K562 (cell line): ENCODE results near the gene PALLD. TPM values are rescaled to one million over a fixed set of nuclear protein-coding genes. Genes with fewer than 3 reads are reported as not detected.

Experiments used
- ATAC-seq: fragments of 200-7000 bp; cut with Tn5 transposase; 3 replicates; pipeline ENCODE4 v1.9.1; 2020; ENCODE audit warnings: moderate library complexity
- BruUV-seq: library from RNA; stranded (reverse); fragments of 400-500 nt; replicated peaks from 2 replicates; lab custom pipeline; 2021; lab: Mats Ljungman, UMichigan
- CTCF ChIA-PET: fragments of 300-600 bp; formaldehyde crosslinking; extraction: SDS; loops from one replicate; lab custom pipeline; 2021; ENCODE audit warnings: low intra/inter-chr PET ratio; lab: Yijun Ruan, JAX
- POLR2A ChIA-PET: fragments of 300-600, 350-650 bp; sonication (Branson Sonifier 250); formaldehyde crosslinking; extraction: SDS; loops from one replicate; lab custom pipeline; 2021; ENCODE audit warnings: antibody characterized with exemption, inconsistent platforms; lab: Yijun Ruan, JAX
- DNase-seq, 4 experiments: peaks; one replicate each; pipeline versions ENCODE4 v3.0.0 to v3.0.0-alpha.2; 2011 to 2018; ENCODE audit warnings: low spot score in 3 of 4, mixed read lengths in 3 of 4; ENCODE audit errors: extremely low read depth in 1 of 4
- FAIRE-seq: peaks from 2 replicates; lab custom pipeline; 2011; peaks lifted over from hg19 to GRCh38; lab: Jason Lieb, UNC
- H2AFZ ChIP-seq: 2 replicates; pipeline ENCODE4 v1.6.0; 2011; ENCODE audit warnings: low read depth, low read length, control low read depth, inconsistent platforms
- H3K27ac ChIP-seq: fragments of 200-600 bp; 3 replicates; pipeline ENCODE4 v1.8.0; 2011; ENCODE audit warnings: low read depth, mild to moderate bottlenecking, control low read depth, inconsistent platforms, low read length, moderate library complexity, mixed read lengths; ENCODE audit errors: extremely low read depth
- H3K27me3 ChIP-seq, 2 experiments: fragments of 300-600 bp in 1 of 2; 2 replicates in 1 of 2; 3 replicates in 1 of 2; pipeline versions ENCODE4 v1.6.0 to v1.8.0; 2011; ENCODE audit warnings: inconsistent platforms in 2 of 2, low read length in 2 of 2, mild to moderate bottlenecking in 1 of 2, mixed read lengths in 1 of 2, moderate library complexity in 1 of 2; ENCODE audit not compliant: control insufficient read depth in 2 of 2, insufficient read depth in 2 of 2
- H3K36me3 ChIP-seq: fragments of 300-600 bp; 3 replicates; pipeline ENCODE4 v1.8.0; 2011; ENCODE audit warnings: mild to moderate bottlenecking, low read length, inconsistent platforms; ENCODE audit not compliant: control insufficient read depth, insufficient read depth
- H3K4me1 ChIP-seq, 2 experiments: fragments of 200-600 bp in 1 of 2; replicated peaks in 1 of 2; 2 replicates in 1 of 2; 3 replicates in 1 of 2; pipeline versions ENCODE4 v1.5.1 to v1.8.0; 2011; ENCODE audit warnings: inconsistent platforms in 2 of 2, low read length in 2 of 2, mild to moderate bottlenecking in 1 of 2, mixed read lengths in 1 of 2, moderate library complexity in 1 of 2; ENCODE audit not compliant: control insufficient read depth in 2 of 2, insufficient read depth in 2 of 2
- H3K4me2 ChIP-seq: 2 replicates; pipeline ENCODE4 v1.6.1; 2011; ENCODE audit warnings: low read length, control low read depth, inconsistent platforms, mixed read lengths; ENCODE audit not compliant: insufficient read depth
- H3K4me3 ChIP-seq: fragments of 200-600 bp; sonication (generic), shearing (Covaris generic); 2 replicates; pipeline ENCODE4 v1.5.1; 2016; ENCODE audit warnings: control low read depth, inconsistent platforms
- H3K79me2 ChIP-seq: fragments of 200-600 bp; 3 replicates; pipeline ENCODE4 v1.8.0; 2011; ENCODE audit warnings: low read length, inconsistent platforms; ENCODE audit not compliant: control insufficient read depth, insufficient read depth
- H3K9ac ChIP-seq, 2 experiments: 2 replicates each; pipeline versions ENCODE4 v1.6.0 to v1.6.1; 2011; ENCODE audit warnings: low read depth in 2 of 2, low read length in 2 of 2, control low read depth in 1 of 2, inconsistent platforms in 1 of 2, mild to moderate bottlenecking in 1 of 2, mixed read lengths in 1 of 2; ENCODE audit not compliant: insufficient read depth in 1 of 2
- H3K9me1 ChIP-seq: one replicate; pipeline ENCODE4 v1.6.0; 2011; ENCODE audit warnings: inconsistent platforms, mild to moderate bottlenecking, low read length, moderate library complexity; ENCODE audit not compliant: control insufficient read depth, insufficient read depth
- H3K9me3 ChIP-seq: replicated peaks from 2 replicates; pipeline ENCODE4 v1.5.1; 2011; ENCODE audit warnings: low read depth, low read length, inconsistent platforms; ENCODE audit not compliant: control insufficient read depth, insufficient read depth
- H4K20me1 ChIP-seq: replicated peaks from 2 replicates; pipeline ENCODE4 v1.6.1; 2011; ENCODE audit warnings: low read length, inconsistent platforms, mixed read lengths; ENCODE audit not compliant: control insufficient read depth, insufficient read depth
- BRCA1 ChIP-seq, 2 experiments: fragments of 450-650 bp in 1 of 2; sonication (generic) in 1 of 2; formaldehyde crosslinking in 1 of 2; IDR thresholded peaks; 2 replicates each; pipeline versions ENCODE4 v1.5.0 to v1.6.1; 2017 to 2020; ENCODE audit warnings: mild to moderate bottlenecking in 1 of 2, missing genetic modification reagents in 1 of 2
- IFI16 ChIP-seq: fragments of 250-450 bp; sonication (Bioruptor Pico); IDR thresholded peaks from 2 replicates; pipeline ENCODE4 v2.1.2; 2022; ENCODE audit warnings: mild to moderate bottlenecking, inconsistent platforms
- RAD21 ChIP-seq, 2 experiments: fragments of 250-450 bp in 1 of 2; fragments of 450-650 bp in 1 of 2; sonication (Bioruptor Pico) in 1 of 2; formaldehyde crosslinking in 1 of 2; IDR thresholded peaks in 1 of 2; conservative IDR thresholded peaks in 1 of 2; 2 replicates each; pipeline versions ENCODE4 v1.4.0 to v1.8.0; 2020 to 2022; ENCODE audit warnings: mild to moderate bottlenecking in 2 of 2, moderate library complexity in 1 of 2
- RBBP5 ChIP-seq: fragments of 200-600 bp; sonication (generic); IDR thresholded peaks from 2 replicates; pipeline ENCODE4 v1.6.1; 2012; ENCODE audit warnings: borderline replicate concordance, mild to moderate bottlenecking, low read length, control low read depth, inconsistent platforms; ENCODE audit not compliant: insufficient read depth, poor library complexity, severe bottlenecking
- SMC3 ChIP-seq: conservative IDR thresholded peaks from 2 replicates; pipeline ENCODE4 v1.6.1; 2011; ENCODE audit warnings: low read depth, low read length, improper control_type of control experiment; ENCODE audit not compliant: insufficient read depth
- WGBS: fragments of 100-300 bp; shearing (Covaris generic); methylation state at CpG from one replicate; pipeline ENCODE4 v1.1.6; 2016; ENCODE audit warnings: low coverage, mixed read lengths; ENCODE audit not compliant: insufficient coverage; ENCODE audit errors: missing lambda C conversion rate; 5-methylcytosine and 5-hydroxymethylcytosine counted together
- in situ Hi-C: fragments of 300-500 bp; cut with MboI; formaldehyde crosslinking; loops from 4 replicates; pipeline ENCODE4 v1.15.0; 2018; ENCODE audit warnings: inconsistent platforms, mixed read lengths
- intact Hi-C: fragments of 100-400 bp; cut with micrococcal nuclease; formaldehyde crosslinking; loops from 2 replicates; pipeline ENCODE4 v1.14.2; 2022
- polyA plus RNA-seq, 8 experiments: library from polyadenylated mRNA; depleted of rRNA in 4 of 8; stranded (reverse) in 5 of 8; unstranded in 3 of 8; fragments of >200 nt; fragmentation: Nextera tagmentation in 2 of 8; fragmentation: Illumina TruSeq in 1 of 8; extraction: Ambion mirVana in 2 of 8; extraction: Trizol in 1 of 8; gene quantifications; 2 replicates each; pipeline versions ENCODE4 v1.2.1 to v1.2.3, GENCODE V29; 2011 to 2014; ENCODE audit warnings: inconsistent platforms in 1 of 8, missing spikeins in 1 of 8
- total RNA-seq, 7 experiments: library from RNA; depleted of rRNA in 6 of 7; stranded (reverse); fragments of >200 nt in 6 of 7; fragmentation: Illumina TruSeq in 2 of 7; extraction: Trizol in 2 of 7; gene quantifications; 2 replicates each; pipeline versions ENCODE4 v1.2.1 to v1.2.3, GENCODE V29; 2011 to 2021; ENCODE audit warnings: low replicate concordance in 1 of 7
- TF ChIP-seq, protein P1 (sequence below): fragments of 250-450 bp; sonication (Bioruptor Pico); IDR thresholded peaks from 2 replicates; pipeline ENCODE4 v1.4.0; 2020; ENCODE audit warnings: borderline replicate concordance
- TF ChIP-seq, protein P2 (sequence below), 2 experiments: fragments of 450-650 bp; formaldehyde crosslinking in 1 of 2; IDR thresholded peaks; 2 replicates each; pipeline versions ENCODE4 v1.4.0 to v1.6.1; 2014 to 2020; ENCODE audit warnings: mild to moderate bottlenecking in 2 of 2, borderline replicate concordance in 1 of 2, low read depth in 1 of 2

PALLD gene
- total and polyA plus RNA-seq, 9 of the 15 experiments (the other 6 are each of a cell fraction or from before 2014, with no cell fraction given), result 0.01 to 0.35 (median 0.06) TPM; not detected in 3

DNA sequence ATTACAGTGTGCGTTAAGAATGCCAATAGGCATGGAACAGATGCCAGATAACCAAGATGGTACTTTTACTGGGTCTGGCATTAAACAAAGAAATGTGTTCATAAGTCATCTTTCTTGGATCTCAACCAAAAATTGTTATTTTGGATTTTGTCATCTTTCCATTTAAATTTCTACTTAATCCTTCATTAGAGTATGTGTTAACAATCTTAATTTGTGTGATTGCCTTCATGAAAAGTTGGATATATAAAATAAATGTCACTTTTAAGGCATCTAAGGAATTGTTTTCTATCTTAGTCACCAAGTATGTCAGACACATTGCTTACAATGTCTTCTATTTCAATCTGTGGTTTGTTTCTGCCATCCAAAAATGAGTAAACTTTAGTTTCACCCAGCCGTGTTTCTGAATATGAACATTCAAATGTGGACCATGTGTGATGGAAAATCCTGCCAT is 87.5 kb downstream of the PALLD start (continued):
- TF ChIP-seq RAD21 (CRISPR knock-in tag; conservative IDR thresholded peaks at IDR 0.05 in 1 of 2, IDR thresholded peaks at IDR 0.05 in 1 of 2) (no peak), BRCA1 (IDR thresholded peaks at IDR 0.05) (no peak), BRCA1 (CRISPR knock-in tag; IDR thresholded peaks at IDR 0.05) (no peak), RBBP5 (no peak)
- TF ChIP-seq, protein P1, sequence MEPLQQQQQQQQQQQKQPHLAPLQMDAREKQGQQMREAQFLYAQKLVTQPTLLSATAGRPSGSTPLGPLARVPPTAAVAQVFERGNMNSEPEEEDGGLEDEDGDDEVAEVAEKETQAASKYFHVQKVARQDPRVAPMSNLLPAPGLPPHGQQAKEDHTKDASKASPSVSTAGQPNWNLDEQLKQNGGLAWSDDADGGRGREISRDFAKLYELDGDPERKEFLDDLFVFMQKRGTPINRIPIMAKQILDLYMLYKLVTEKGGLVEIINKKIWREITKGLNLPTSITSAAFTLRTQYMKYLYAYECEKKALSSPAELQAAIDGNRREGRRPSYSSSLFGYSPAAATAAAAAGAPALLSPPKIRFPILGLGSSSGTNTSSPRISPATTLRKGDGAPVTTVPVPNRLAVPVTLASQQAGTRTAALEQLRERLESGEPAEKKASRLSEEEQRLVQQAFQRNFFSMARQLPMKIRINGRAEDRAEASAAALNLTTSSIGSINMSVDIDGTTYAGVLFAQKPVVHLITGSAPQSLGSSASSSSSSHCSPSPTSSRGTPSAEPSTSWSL (CRISPR knock-in tag), result no peak

DNA sequence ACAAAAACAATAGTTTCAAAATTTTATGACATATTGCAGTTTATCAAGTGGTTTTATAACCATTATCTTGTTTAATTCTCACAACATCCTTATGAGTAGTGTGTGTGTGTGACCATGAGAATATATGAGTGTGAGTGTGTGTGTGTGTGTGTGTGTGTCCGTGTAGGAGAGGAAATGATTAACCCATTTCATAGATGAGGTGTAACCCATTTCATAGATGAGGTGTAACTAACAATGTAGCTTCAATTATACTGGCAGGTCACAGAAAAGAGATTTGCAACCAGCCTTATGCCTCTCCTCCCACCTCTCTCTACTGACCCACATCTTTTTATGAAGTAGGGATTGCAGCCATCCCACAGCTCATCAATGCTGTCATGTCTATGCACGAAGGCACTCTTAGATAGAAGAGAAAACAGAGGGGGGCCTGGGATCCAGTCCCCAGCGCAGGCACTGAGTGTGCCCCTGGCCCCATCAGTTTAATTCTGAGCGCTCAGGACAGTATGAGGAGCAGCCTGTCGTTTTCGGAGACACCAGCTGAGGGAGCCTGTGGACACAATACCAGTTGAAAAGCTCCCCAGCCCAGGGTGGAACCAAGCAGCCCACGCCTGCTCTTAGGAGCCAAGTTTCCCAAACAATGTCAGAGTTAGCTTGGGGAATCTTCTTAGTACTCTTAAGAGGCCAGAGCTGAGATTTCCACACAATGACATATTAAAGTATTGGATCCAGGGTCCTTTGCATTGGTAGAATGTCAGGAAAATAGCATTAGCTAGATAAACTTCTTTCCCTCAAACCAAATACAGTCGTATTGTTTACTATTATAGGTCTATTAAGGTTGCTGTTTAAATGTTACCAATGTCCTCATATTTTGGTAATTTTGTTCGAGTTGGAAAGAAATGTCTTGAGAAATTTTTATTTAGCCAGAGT is 88.6 kb downstream of the PALLD start:
- POLR2A ChIA-PET, result no interaction called here
- no peaks in the 10 kb centered on the region for H3K4me1 ChIP-seq
- in situ Hi-C loops (no loop called here), intact Hi-C loops (loop anchor here (5.0 kb wide), 1 partner anchor 337 kb away; no protein-coding TSS in a partner anchor)
- no peaks in the 10 kb centered on the region for H3K79me2 ChIP-seq
- WGBS, result 2% methylated on average over 9 of the region's 9 CpGs
- no peaks in the 10 kb centered on the region for H4K20me1 ChIP-seq
- no peaks in the 10 kb centered on the region; the same call in 1 of the 2 replicates for H3K9me3 ChIP-seq
- CTCF ChIA-PET, result no interaction called here
- BruUV-seq, result no TSS peak
- H3K27ac ChIP-seq, result no peak overlapping the region
- H2AFZ ChIP-seq, result no peak overlapping the region
- FAIRE-seq, result no peak
- peak; percentile 97 for ATAC-seq
- no peak overlapping the region for H3K9ac ChIP-seq
- H3K36me3 ChIP-seq, result no peaks in the 10 kb centered on the region
- H3K4me3 ChIP-seq, result no peak overlapping the region
- H3K4me2 ChIP-seq, result no peak overlapping the region
- H3K27me3 ChIP-seq, result no peaks in the 10 kb centered on the region; a peak in 1 of 5 replicates
- no peaks in the 10 kb centered on the region for H3K9me1 ChIP-seq
- peak; percentile 14 to 49 (median 28) for DNase-seq
- TF ChIP-seq, protein P2, sequence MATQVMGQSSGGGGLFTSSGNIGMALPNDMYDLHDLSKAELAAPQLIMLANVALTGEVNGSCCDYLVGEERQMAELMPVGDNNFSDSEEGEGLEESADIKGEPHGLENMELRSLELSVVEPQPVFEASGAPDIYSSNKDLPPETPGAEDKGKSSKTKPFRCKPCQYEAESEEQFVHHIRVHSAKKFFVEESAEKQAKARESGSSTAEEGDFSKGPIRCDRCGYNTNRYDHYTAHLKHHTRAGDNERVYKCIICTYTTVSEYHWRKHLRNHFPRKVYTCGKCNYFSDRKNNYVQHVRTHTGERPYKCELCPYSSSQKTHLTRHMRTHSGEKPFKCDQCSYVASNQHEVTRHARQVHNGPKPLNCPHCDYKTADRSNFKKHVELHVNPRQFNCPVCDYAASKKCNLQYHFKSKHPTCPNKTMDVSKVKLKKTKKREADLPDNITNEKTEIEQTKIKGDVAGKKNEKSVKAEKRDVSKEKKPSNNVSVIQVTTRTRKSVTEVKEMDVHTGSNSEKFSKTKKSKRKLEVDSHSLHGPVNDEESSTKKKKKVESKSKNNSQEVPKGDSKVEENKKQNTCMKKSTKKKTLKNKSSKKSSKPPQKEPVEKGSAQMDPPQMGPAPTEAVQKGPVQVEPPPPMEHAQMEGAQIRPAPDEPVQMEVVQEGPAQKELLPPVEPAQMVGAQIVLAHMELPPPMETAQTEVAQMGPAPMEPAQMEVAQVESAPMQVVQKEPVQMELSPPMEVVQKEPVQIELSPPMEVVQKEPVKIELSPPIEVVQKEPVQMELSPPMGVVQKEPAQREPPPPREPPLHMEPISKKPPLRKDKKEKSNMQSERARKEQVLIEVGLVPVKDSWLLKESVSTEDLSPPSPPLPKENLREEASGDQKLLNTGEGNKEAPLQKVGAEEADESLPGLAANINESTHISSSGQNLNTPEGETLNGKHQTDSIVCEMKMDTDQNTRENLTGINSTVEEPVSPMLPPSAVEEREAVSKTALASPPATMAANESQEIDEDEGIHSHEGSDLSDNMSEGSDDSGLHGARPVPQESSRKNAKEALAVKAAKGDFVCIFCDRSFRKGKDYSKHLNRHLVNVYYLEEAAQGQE (IDR thresholded peaks at IDR 0.05; ENCODE audit: borderline replicate concordance), result peak; percentile 28; the same call in 1 of the 2 replicates
- TF ChIP-seq, protein P2 (CRISPR knock-in tag; IDR thresholded peaks at IDR 0.05; ENCODE audit: low read depth), result no peak
- TF ChIP-seq SMC3, result 0 out of 2 replicates have a peak, but pooled peaks have one; percentile 24
- no peak for TF ChIP-seq IFI16 (CRISPR knock-in tag)
- peak; percentile 11 to 53; a peak in 2 of 4 replicates for TF ChIP-seq RAD21 (CRISPR knock-in tag; conservative IDR thresholded peaks at IDR 0.05 in 1 of 2, IDR thresholded peaks at IDR 0.05 in 1 of 2)
